ENCODE data around the gene RGS4.

Gene RGS4

DNA sequence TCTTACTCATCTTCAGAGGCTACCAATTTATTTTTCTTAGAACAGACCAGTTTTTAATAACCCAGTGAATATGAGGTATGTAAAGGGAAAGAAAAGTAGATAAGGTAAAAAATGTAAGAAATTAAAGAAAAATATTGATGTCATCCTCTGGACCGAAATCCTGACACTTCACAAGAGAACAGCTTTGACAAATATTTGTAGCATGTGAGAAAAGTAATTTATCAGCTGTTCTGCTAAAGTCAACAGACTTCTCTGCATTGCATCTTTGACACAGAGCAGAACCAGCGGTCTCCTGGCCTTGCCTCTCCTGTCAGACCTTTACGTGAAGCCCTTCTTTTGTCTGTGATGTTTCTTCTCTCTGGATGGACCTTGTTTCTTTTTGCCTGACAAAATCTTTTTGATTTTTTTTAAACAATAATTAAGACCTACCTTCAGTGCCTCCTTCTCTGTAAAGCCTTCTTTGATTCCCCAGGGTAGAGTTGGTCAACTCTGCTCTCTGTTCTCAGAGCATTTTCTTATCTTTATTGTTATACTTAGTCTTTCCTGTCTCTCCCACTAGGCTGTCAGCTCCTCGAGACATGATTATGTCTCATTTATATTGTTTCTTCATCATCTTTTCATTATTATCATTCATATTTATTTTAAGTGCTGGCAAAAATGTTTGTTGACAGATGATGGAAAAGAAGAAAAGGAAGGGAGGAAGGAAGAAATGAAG, 35.4 kb downstream of the RGS4 start:
- DNase-seq = no peak

DNA sequence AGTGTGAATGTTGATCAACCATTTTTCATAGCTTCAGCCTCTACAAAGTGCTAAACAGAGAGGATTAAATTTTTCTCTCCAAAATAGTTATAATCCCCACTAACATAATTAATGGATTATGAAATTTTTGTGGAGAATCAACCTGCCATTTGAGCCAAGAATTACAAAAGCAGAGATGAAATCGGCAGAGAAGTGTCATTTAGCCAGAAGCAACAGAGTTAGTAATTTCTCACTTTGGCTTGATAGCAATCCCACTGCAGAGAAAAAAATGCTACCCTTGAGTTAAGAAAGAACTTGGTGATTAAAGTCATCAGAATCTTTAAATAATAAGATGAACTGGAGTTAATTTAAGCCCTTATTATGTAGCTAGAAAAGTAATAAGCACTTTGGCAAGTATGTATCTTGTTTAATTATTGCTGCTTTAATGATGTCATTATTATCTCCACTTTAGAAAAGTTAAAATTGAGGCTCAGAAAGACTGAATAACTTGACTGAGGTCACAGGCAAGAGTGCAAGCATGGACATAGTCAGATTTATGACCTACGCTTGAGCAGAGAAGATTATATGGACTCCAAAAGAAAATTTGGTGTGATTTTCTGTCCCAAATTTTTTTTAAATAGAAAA, 37.3 kb downstream of the RGS4 start:
- DNase-seq = no peak

- DNase-seq = no peak
Measured at GRCh38 chr1:163107655-163108054, 38.5 kb downstream of the RGS4 start.

- DNase-seq = no peak
Measured at GRCh38 chr1:163115887-163116286, 46.7 kb downstream of the RGS4 start.

- DNase-seq = no peak
Measured at GRCh38 chr1:163119707-163120106, 50.5 kb downstream of the RGS4 start.

DNA sequence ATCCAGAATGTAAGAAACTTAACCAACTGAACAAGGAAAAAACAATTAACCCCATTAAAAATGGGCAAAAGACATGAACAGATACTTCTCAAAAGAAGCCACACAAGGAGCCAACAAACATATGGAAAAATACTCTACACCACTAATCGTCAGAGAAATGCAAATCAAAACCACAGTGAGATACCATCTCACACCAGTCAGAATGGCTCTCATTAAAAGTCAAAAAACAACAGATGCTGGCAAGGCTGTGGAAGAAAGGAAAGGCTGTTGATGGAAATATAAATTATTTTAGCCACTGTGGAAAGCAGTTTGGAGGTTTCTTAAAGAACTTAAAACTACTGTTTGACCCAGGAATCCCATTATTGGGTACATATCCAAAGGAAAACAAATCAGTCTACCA, 51.2 kb downstream of the RGS4 start:
- no peak for DNase-seq

DNA sequence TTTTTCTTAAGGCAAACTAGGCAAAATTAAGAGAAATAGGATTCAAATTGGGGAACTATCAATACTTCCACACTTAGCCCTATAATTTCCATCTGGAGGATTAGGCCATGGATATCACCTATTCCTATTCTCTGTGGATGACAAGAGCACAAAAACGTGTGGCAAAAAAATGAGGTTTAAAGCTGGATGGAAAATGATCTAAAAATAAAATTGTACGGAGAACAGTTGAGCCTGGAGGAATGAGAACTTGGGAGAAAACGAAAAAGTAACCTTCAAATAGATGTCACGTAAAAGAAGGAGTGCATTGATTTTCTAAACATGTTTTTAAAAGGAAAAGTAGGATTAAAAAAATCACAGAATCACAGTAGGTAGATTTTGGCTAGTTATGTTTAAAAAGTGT, 55.7 kb downstream of the RGS4 start:
- no peak for DNase-seq

All from hematopoietic multipotent progenitor cell treated with erythropoietin and hydrocortisone succinate and interleukin-3 and kit ligand, for 4 days (in vitro differentiated cells).